Measurements from ENCODE around the gene BPIFA1.

- TF ChIP-seq SUZ12 (IDR thresholded peaks at IDR 0.05; ENCODE audit: extremely low read depth, insufficient read depth, insufficient read length) (no peak), ZNF274 (IDR thresholded peaks at IDR 0.05; ENCODE audit: low read depth, low read length) (no peak), YY1 (IDR thresholded peaks at IDR 0.05; ENCODE audit: insufficient read depth, insufficient read length) (no peak)
Measured at GRCh38 chr20:33187491-33187890, 48.3 kb upstream of the BPIFA1 start.

All from NT2/D1 (cell line).